ENCODE measurements around the gene MRPS6. TPM values are rescaled to one million over a fixed set of nuclear protein-coding genes. Genes with fewer than 3 reads are reported as not detected.

MRPS6 gene
- total RNA-seq, 1 experiment from 2014 or later: 109 TPM

DNA sequence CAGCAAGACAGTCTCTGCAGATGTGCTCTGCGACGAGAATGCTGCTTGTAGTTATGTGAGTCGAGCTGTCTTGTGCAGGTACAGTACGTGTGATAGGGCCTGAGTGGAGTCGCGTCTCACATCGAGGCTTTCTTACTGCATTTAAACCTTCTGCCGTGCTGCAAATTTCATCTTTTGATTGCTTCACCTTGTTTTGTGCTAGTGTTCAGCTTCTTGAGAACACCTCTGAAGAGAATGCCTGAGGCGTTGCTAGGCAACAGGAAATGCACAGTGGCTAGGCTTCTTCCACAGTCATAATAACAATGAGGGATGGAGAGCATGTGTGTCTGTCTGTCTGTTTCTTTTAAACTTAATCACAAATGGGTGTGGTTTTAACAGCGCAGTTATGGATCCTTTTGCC lies 52.9 kb downstream of the MRPS6 start:
- DNase-seq (ENCODE audit: low read depth, low spot score) (no peak), ATAC-seq (no peak)
- ChIA-PET CTCF (no interaction called here), POLR2A (no interaction called here)
- H3K36me3 ChIP-seq (ENCODE audit: control insufficient read depth, insufficient read depth, low read length): no peaks in the 10 kb centered on the region
- no peak overlapping the region for H3K4me3 ChIP-seq (ENCODE audit: low read depth in 2 of 2, low read length in 2 of 2)
- TF ChIP-seq, protein P1, sequence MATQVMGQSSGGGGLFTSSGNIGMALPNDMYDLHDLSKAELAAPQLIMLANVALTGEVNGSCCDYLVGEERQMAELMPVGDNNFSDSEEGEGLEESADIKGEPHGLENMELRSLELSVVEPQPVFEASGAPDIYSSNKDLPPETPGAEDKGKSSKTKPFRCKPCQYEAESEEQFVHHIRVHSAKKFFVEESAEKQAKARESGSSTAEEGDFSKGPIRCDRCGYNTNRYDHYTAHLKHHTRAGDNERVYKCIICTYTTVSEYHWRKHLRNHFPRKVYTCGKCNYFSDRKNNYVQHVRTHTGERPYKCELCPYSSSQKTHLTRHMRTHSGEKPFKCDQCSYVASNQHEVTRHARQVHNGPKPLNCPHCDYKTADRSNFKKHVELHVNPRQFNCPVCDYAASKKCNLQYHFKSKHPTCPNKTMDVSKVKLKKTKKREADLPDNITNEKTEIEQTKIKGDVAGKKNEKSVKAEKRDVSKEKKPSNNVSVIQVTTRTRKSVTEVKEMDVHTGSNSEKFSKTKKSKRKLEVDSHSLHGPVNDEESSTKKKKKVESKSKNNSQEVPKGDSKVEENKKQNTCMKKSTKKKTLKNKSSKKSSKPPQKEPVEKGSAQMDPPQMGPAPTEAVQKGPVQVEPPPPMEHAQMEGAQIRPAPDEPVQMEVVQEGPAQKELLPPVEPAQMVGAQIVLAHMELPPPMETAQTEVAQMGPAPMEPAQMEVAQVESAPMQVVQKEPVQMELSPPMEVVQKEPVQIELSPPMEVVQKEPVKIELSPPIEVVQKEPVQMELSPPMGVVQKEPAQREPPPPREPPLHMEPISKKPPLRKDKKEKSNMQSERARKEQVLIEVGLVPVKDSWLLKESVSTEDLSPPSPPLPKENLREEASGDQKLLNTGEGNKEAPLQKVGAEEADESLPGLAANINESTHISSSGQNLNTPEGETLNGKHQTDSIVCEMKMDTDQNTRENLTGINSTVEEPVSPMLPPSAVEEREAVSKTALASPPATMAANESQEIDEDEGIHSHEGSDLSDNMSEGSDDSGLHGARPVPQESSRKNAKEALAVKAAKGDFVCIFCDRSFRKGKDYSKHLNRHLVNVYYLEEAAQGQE (IDR thresholded peaks at IDR 0.05; ENCODE audit: insufficient read depth in 1 of 2, low read depth in 2 of 2, low read length in 1 of 2): no peak
- TF ChIP-seq, protein P2, sequence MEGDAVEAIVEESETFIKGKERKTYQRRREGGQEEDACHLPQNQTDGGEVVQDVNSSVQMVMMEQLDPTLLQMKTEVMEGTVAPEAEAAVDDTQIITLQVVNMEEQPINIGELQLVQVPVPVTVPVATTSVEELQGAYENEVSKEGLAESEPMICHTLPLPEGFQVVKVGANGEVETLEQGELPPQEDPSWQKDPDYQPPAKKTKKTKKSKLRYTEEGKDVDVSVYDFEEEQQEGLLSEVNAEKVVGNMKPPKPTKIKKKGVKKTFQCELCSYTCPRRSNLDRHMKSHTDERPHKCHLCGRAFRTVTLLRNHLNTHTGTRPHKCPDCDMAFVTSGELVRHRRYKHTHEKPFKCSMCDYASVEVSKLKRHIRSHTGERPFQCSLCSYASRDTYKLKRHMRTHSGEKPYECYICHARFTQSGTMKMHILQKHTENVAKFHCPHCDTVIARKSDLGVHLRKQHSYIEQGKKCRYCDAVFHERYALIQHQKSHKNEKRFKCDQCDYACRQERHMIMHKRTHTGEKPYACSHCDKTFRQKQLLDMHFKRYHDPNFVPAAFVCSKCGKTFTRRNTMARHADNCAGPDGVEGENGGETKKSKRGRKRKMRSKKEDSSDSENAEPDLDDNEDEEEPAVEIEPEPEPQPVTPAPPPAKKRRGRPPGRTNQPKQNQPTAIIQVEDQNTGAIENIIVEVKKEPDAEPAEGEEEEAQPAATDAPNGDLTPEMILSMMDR (IDR thresholded peaks at IDR 0.05): no peak
- no peak for TF ChIP-seq POLR2AphosphoS5 (IDR thresholded peaks at IDR 0.05; ENCODE audit: low read depth, low read length)
- TF ChIP-seq SIN3A (IDR thresholded peaks at IDR 0.05; ENCODE audit: borderline replicate concordance, insufficient read depth, low read depth, low read length): no peak
- TF ChIP-seq TCF7L2 (IDR thresholded peaks at IDR 0.05; ENCODE audit: low read depth, low read length): no peak
- intact Hi-C loops (cut with micrococcal nuclease; ENCODE audit: unreplicated experiment): no loop called here
- BruUV-seq (replicated peaks): no TSS peak
- H3K4me1 ChIP-seq (ENCODE audit: control insufficient read depth, insufficient read depth, low read length): peaks cover 48% of the 10 kb centered on the region
- H3K27ac ChIP-seq (ENCODE audit: low read length): no peak overlapping the region
- no peaks in the 10 kb centered on the region for H3K9me3 ChIP-seq (ENCODE audit: control insufficient read depth, insufficient read depth, low read depth, low read length)
- in situ Hi-C loops (cut with HindIII; ENCODE audit: low pct_unique_long_range_greater_than_20kb, low sequenced_read_pairs): no loop called here
- H3K27me3 ChIP-seq (ENCODE audit: control insufficient read depth, insufficient read depth, low read length): no peaks in the 10 kb centered on the region

DNA sequence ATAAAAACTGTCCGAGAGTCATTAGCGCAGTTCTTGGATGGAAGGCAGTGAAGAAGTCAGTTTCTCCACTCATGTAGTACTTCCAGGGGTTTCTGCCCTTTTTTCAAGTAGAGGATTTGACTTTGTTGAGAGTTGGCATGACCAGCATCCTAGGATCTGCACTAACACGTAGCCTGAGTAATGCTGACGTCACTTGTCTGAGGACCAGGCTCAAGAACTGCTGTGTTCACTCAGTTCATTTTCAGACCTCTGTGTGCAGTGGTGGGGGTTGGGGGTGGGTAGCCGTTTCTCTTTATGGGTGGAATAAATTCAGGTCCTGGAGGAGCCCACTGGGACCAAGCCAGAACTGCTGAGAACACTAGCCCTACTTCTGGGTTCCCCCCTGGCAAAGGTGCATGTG lies 53.3 kb downstream of the MRPS6 start:
- ChIA-PET POLR2A (no interaction called here), CTCF (no interaction called here)
- no peaks in the 10 kb centered on the region for H3K27me3 ChIP-seq (ENCODE audit: control insufficient read depth, insufficient read depth, low read length)
- intact Hi-C loops (cut with micrococcal nuclease; ENCODE audit: unreplicated experiment): no loop called here
- H3K9me3 ChIP-seq (ENCODE audit: control insufficient read depth, insufficient read depth, low read depth, low read length): no peaks in the 10 kb centered on the region
- peaks cover 49% of the 10 kb centered on the region for H3K4me1 ChIP-seq (ENCODE audit: control insufficient read depth, insufficient read depth, low read length)
- ATAC-seq (no peak), DNase-seq (ENCODE audit: low read depth, low spot score) (no peak)
- no peaks in the 10 kb centered on the region for H3K36me3 ChIP-seq (ENCODE audit: control insufficient read depth, insufficient read depth, low read length)
- TF ChIP-seq, protein P2 (IDR thresholded peaks at IDR 0.05): no peak
- TF ChIP-seq POLR2AphosphoS5 (IDR thresholded peaks at IDR 0.05; ENCODE audit: low read depth, low read length) (no peak), TCF7L2 (IDR thresholded peaks at IDR 0.05; ENCODE audit: low read depth, low read length) (no peak), SIN3A (IDR thresholded peaks at IDR 0.05; ENCODE audit: borderline replicate concordance, insufficient read depth, low read depth, low read length) (no peak)
- TF ChIP-seq, protein P1 (IDR thresholded peaks at IDR 0.05; ENCODE audit: insufficient read depth in 1 of 2, low read depth in 2 of 2, low read length in 1 of 2): no peak
- no peak overlapping the region for H3K4me3 ChIP-seq (ENCODE audit: low read depth in 2 of 2, low read length in 2 of 2)
- in situ Hi-C loops (cut with HindIII; ENCODE audit: low pct_unique_long_range_greater_than_20kb, low sequenced_read_pairs): no loop called here
- no TSS peak for BruUV-seq (replicated peaks)
- no peak overlapping the region for H3K27ac ChIP-seq (ENCODE audit: low read length)
